Hematopoietic multipotent progenitor cell treated with erythropoietin and hydrocortisone succinate and interleukin-3 and kit ligand, for 17 days (in vitro differentiated cells): Measurements from ENCODE around the gene PAX5.

Experiments used
- DNase-seq: peaks from one replicate; pipeline ENCODE4 v3.0.0-alpha.2; 2015; ENCODE audit warnings: low spot score

PAX5 gene

DNA sequence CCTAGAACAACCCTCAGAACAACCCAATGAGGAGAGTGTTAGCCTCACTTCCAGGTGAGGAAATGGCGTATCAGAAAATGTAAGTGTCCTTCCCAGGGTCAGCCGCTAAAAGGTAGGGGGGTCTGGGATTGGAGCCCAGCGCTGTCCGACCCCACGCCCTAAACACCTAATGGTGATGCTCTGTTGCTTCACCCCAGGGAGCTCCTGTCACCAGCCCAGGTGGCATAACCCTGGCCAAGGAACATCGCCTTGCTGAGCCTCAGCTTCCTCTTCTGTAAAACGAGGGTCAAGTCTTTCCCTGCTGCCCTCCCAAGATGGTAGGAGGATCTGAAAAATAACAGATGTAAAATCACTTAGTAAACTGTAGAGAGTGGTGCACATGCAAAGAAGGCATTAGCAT is 132.5 kb downstream of the PAX5 start:
- DNase-seq, result no peak

DNA sequence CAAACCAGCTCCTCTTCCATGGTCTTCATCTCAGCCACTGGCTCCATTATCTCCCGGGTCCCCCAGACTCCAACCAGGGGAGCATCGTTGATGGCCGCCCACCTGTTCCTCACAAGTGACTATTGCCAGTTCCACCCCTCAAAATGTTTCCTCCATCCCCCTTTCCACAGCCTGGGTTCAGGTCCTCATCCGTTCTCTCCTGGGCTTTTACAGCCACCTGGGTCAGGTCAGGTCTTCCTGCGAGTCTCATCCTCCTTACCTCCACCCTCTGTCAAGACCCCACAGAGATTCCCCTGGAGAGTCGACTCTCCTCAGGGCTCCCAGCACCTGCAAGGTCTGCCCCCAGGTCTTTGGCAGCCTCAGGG is 133.2 kb downstream of the PAX5 start:
- no peak for DNase-seq

DNA sequence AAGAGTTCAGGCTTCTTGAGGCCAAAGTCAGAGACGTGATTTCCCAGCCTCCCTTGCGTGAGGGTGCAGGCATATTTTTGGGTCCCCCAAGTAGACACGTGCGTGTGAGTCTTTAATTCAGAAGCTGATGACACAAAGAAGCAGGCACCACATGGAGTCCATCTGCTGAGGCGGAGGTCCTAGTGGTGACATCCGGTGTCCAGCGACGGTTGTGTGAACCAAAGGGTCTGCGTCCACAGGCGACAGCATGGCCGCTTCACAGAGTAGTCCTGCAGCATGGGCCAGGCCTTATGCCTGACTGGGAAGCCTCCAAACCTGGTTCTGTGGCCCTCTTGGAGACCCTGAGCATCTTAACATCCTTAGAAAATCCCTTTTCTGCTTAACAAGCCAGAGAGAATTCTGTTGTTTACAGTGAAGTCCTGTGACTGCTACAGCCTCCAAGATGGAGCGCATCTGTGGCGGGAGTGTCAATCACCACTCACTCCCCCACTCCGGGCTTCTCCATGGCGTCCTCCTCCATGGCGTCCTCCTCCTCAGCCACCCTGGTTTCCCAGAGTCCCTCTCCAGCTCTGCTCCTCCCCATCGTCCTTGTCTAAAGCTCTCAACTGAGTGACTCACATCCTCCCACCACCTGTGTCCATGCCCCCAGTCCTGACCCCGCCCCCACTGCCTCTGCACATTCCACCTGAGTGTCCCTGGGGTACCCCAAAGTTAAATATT is 133.8 kb downstream of the PAX5 start:
- no peak for DNase-seq

DNA sequence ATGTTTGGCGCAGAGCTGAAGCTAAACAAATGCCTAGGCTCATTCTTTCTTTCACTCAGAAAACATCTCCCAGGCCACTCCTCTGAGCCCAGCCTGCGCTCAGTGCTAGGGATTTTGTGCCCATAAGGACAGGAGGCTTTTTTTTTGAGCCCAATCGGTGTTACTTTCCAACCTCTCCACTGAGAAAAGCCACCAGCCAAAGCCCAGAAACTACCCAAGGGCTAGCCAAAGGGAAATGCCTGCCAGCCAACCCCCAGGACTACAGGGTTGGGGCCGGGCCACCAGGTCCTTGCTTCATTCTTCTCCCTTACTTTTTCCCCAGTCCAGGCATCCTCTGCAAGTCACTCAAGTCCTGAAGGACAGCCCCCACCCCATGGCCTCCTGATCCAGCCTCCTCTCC is 134.7 kb downstream of the PAX5 start:
- no peak for DNase-seq

DNA sequence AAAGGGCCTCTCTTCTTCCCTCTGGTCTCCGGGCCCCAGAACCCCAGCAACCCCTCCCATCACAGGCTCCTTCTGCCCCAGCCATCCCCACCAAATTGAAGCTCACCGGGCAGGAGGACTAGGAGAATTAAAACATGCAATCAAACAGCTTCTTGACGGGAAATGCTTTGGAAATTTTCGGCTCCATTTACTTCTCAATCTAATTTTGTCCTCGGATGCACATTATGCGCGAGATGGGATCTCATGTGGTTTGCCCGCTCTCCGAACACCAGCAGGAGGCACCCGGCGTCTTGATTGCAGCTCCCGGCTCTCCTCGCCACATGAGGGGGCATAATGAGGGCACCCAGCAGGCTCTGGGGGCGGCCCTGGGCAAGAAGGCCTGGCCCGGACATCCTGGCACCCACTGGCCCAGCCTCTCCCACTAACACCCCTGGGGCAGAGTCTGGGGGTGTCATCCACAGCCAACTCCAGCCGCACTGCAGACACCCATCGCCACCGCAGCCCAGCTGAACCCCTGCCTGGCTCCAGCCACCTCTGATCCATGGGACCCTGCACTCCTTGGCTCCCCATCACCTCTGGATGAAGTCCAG is 135.5 kb downstream of the PAX5 start:
- DNase-seq, result no peak

DNA sequence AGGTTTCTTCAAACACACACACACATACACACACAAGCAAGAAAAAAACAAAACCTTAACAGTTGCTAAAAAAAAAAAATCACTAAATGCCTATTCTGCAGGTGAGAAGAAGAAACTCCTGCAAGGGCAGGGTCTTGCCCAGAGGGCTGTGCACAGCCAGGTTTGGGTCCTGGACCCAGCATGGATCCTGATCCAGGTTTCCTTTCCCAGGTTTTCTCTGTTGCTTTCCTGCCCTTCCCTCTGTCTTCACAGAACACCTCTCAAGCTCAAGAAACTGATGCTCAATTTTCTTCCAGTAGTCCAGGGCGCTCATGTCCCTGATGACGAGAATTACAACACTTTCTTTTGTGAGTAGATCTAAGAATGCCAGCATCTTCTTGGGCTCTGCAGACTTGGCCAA is 136.6 kb downstream of the PAX5 start:
- no peak for DNase-seq

DNA sequence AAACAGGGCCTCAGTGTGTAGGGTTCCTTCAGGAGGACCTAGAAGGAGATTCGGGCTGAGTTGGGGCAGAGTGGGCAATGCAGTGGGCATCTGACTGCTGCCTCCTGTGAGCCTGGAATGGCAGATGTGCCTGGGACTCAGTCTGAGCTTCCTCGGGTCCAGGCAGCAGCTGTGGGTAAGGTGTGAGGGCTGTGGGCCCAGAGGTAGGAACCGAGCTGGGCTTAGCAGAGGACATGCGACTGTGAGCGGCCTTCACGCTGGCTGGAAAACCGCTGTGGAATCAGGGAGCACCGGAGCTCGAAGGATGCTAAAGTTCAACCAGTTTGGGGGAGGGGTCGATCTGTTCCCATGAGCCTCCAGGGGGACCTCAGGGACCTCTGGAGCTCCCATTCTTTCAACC is 137.0 kb downstream of the PAX5 start:
- no peak for DNase-seq

DNA sequence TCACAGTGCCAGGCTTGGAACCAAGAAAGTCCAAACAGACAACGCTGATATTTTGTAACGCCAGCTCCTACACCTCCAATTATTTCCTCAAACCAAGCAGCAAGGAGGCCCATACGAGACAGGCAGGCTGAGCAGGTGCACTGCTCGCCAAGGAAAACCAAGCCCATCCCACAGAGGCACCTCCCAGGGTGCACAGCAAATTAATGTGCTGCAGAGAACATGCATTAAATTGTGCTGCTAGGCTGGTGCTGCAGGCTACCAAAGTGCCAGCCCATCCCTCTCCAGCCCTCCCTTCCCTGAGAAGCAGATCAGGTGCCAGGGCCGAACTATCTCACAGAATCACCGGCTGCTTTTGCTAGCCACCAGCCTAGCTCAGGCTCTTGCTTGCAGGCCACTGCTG is 137.8 kb downstream of the PAX5 start:
- no peak for DNase-seq

DNA sequence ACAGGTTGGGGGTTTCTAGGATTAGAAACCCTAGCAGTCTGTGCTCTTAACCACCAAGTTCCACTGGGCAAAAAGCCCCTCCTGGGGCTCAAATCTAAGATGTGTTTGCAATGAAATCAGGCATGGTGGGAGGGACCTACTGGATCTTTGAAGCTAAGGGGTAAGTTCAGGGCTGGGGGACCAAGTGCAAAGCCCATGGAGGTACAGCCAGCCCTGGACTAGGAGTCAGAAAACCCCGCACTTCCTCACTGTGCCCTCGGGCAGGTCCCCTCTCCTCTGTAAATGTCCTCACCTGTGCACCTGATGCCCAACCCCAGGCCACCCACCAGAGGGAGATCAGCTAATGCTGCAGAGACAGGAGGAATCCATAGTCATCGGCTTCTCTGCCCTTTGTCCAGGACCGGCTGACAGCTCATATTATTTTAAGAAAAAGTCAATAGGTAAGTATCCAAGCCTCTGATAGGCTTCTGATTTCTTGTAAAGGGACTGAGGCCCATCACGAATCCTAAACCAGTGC is 138.3 kb downstream of the PAX5 start:
- no peak for DNase-seq

DNA sequence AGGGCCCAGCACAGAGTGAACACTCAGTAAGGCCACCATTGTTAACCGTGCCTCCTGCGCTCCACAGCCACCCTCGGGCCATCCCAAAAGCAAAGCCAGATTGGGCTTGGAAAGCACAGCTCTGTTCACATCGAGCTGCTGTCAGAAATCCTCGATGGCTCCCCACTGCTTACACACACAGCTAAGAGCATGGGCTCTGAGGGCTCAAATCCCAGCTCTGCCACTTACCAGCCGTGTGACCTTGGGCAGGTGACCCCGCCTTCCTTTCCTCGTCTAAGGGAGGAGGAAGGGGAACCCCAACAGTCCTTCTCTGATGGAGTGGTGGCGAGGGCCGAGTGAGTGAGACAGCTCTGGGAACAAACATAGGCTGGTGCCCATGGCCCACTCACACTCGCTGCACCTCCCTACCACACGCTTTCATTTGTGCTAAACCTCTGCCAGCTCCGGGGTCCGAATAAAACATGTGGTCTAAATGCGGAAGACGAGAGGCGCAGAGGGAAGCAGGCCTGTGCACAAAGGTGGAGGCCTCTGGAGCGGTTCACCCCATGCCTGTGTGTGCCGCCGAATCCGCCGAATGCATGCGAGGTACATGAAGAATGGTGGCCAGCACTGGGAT is 139.3 kb downstream of the PAX5 start:
- no peak for DNase-seq

DNA sequence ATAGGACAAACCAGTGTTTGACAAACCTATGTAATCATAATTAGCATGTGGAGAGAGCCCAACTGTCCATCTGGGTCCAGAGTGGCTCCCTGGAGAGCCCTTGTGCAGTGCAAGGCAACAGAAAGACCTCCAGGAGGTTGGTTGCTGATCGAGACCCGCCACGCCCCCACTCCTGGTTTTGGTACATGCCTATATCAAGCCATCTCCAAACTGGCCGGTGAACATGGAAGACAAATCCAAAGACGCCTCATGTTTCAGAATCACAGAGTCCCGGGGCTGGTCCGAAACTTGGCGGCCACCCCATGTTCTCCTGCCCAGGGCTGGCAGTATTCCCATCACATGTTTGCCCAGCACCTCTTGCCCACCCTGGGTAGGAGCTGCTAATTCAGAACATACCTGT is 140.2 kb downstream of the PAX5 start:
- DNase-seq, result no peak

DNA sequence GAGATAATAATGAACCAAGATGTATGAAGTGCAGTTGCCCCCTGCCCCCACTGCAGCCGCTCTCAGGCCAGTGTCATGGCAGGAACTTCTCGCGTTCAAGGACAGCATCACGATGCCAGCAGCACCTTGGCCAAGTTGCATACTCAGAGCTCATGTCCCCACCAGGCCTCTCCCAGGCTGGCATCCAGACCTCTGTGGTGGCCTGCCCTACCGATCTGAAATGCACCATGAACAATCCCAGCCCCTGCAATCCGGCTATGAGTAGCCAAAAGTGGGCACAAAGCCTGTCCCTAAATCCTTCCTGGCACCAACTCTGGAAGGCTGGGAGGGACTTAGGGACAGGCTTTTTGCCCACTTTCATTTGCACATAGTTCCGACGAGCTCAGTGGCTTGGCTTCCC is 140.9 kb downstream of the PAX5 start:
- DNase-seq, result no peak

DNA sequence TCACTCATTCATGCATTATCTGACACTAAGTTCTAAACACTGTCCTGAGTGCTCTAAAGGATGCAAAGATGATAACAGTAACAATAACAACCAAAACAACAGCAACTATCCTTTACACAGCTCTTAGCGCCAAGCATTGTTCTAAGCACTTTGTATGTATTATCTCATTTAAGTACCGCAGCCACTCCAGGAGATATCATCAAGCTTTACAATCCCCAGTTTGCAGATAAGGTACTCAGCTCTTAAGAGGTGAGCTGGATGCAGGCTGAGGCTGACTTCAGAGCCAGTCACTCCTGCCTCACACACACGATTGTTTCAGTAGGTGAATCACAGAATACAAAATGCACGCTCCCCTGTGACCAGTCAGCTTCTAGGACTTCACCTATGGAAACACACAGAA is 141.8 kb downstream of the PAX5 start:
- DNase-seq, result no peak

DNA sequence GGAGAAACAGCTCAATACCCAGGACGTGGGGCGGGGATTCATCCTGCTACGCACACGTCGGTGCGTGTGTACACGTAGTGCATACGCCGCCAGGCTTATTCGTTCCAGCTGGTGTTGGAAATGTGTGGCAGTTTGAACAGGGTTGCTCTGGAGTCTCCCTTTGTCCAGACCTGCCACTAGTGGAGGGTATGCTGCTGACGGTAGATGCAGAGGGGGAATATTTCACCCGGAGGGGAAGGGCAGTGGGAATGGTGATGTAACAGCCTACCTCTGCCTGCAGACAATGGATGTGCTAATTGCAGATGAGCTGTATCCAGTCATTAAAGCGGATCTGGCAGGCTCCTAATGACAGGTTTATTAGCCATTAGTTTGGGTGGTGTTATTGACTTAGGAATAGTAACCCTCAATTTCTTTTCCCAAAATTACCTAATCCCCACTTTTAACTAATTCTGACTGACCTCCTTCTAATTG is 142.7 kb downstream of the PAX5 start:
- DNase-seq, result no peak

DNA sequence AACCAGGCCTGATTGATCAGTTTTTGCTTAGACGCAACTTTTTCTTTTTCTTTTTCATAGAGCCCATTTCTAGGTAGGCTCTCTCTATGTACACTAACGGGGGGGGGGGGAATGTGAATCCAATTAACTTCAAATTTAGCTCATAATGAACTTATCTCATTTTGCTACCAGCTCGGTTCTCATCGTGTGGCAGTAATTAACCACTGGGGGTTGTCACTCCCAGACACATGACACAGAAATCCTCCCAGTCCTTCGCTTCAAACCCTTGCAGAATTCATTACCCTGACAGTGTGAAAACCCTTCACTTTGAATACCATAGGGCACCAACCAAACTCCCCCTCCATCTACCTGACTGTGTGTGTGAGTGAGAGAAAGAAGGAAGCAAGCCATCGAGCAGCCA is 144.2 kb downstream of the PAX5 start:
- DNase-seq, result no peak

DNA sequence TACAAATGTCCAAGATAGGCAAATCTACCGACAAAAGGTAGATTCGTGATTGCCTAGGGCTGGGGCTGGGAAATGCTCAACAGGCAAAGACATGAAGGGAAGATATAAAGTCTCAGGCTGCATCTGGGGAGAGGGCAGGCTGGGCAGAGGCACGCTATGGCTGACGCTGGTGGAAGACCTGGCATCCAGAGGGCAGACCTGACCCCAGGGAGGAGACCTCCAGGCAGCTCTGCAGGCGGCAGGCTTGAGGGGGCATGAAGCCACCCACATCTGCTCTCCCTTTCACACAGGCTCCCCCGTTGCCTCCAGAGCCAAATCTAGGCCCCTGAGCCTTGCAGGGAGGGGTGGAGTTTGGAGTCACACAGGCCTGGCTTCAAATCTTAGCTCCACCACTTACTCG is 145.5 kb downstream of the PAX5 start:
- no peak for DNase-seq

DNA sequence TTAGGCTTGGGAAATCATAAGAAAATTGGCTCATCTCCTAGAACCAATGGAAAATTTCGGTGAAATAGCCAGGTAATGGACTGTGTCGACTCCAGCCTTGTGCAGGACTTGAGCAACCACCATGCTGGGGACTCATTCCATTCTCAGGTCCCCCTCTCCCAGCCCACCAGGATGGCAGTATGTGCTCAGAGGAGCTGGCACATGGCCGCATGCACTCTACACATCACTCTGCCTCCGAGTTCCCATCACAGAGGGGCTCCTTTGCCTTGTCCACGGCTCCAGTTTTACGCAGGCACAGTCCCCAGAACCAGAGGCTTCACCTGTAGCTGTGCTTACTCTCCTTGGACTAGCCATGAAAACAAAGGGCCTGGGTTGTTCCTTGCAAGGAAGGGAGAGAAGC is 149.3 kb downstream of the PAX5 start:
- DNase-seq, result no peak

DNA sequence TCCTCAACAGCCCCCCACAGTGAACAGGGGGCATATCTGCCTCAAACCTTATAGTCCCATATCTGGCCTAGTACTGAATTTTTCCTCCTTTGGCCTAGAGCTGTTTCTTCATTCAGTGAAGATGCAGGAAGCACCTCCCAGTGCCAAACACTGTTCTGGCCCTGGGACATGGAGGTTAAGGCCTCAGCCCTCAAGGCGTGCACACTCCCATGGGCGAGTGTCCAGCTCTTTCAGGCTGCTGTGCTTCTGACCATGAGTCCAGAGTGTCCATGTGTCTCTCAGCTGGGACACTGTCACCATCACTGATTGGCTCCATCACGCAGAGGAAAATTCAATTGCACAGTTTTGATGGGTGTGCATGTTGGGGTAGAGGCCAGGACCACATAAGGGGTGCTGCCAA is 151.5 kb downstream of the PAX5 start:
- DNase-seq, result no peak

DNA sequence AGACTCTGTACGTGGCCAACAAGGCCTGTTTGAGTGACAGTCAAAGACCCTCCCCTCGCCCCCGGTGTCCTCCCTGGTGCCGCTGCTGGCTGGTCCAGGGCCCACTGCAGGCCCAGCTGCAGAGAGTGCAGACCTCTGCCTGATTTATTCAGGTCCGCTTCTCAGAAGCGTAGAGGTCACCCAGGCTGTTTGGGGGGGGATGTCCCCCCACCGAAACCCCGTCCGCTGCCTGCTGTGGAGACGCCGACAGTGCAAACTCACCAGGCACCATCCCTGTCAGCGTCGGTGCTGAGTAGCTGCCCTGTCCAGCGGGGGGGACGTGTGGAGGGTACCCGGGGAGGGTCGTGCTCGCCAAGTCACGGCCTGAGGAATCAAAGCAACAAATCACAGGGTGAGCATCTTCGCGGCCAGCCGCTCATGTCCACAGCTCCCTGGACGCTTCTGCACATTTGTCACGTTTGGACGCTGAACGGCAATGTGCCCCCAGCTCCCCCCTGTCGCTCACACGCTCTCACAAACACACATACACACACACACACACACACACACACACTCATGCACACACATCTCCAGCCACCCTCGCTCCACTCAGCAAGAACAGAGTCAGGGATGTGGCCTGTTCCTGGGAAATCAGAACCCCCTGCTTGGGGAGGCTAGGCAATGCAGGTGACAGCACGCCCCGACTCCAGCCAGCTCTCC is 152.2 kb downstream of the PAX5 start:
- no peak for DNase-seq

DNA sequence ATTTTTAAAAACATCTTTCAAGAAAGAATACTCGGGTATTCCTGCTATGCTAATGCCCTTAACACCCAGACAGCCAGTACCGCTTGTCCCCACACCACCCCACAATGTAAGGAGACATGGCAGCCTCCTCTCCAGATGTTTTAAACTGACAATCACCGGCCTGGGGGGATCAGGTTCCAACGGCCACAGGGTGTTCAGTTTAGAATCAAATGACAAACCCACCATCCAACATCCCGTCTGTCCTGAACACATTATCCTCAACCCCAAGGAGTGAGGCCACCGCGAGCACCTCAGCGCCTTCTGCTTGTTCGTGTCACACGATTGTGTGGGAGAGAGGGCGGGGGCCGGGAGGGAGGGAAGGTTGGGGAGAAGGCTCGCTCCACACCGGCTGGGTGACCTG is 152.8 kb downstream of the PAX5 start:
- DNase-seq, result no peak

DNA sequence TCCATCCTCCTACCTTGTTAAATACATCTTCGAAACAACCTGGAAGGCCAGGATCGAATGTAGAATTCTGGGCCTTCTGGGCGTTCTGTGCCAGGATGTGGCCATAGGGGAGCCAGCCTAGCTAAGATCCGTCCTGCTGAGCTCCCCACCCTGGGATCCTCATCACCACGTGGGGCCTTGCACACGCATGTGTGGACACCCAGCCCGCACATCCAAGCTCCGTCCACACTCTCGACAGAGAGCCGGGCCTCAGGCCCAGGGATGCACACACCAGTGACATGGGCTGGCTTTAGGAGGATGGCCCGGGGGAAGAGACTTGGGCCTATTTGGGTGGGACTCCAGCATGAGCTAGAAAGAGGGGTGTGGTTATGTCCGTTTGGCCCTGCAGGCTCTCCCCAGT is 154.0 kb downstream of the PAX5 start:
- DNase-seq, result no peak

DNA sequence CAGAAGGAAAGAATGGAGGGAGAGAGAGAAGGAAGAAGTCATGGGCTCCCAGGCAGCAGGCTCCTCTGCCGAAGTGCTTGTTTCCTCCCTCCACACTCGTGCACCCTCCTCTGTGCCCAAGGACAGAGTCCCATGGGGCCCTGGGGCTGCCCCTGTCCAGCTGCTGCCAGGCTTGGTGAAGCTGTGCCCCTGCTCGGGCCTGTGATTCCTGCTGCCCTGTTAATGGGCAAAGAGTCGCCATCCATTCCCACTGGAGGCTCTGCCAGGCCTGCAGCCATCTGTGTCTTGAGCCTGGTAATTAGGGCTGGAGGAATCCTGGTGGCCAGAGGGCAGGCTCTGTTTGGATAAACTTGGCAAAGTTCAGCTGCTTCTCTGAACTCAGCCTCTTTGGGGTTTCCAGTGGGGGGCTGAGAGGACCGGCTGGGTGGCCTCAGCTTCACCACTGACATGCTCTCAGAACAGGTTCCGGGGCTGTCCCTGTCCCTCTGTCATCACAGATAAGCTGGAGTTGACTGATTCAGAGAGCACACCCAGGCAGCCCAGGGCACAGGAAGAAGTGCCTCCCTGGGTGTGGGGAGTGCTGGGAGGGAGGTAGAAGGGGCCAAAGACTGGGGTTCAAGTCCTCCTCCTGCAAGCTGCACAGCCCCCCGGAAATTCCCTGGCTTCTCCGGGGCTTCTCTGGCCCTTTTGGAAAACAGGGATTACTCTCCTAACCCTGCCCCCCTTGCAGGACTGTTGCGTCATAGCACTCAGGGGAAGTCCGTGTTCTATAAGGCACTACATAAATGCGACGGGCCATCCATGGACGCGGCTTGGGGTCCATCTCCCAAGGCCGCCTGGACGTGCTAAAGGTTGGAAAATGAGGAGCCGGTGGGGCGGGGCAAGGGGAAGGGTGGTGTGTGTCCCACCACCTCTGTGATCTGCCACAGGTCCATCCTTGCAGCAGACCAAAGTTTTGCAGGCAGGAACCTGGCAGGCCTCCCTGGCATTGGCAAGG is 154.8 kb downstream of the PAX5 start:
- DNase-seq, result no peak
